Measurements from ENCODE around the gene ELFN1.

GRCh38 chr7:1700086-1700485, 30.0 kb downstream of the ELFN1 start:
- TF ChIP-seq CTCF (IDR thresholded peaks at IDR 0.05 in 2 of 3, conservative IDR thresholded peaks at IDR 0.05 in 1 of 3; ENCODE audit: control insufficient read depth in 2 of 3, extremely low read depth in 1 of 3, insufficient read depth in 1 of 3, low read depth in 3 of 3, low read length in 3 of 3) (no peak), SMAD1 (IDR thresholded peaks at IDR 0.05; ENCODE audit: low read depth, partially characterized antibody) (no peak), PKNOX1 (IDR thresholded peaks at IDR 0.05) (no peak), USF2 (IDR thresholded peaks at IDR 0.05; ENCODE audit: borderline replicate concordance, low read depth, low read length) (no peak), FOS (IDR thresholded peaks at IDR 0.05; ENCODE audit: borderline replicate concordance, extremely low read depth, insufficient read length) (no peak), MAX (IDR thresholded peaks at IDR 0.05; ENCODE audit: low read depth, low read length) (no peak), PRDM15 (CRISPR knock-in tag; IDR thresholded peaks at IDR 0.05) (no peak), TAF1 (IDR thresholded peaks at IDR 0.05; ENCODE audit: borderline replicate concordance, low read depth, low read length) (no peak), JUNB (IDR thresholded peaks at IDR 0.05) (no peak), EZH2 (IDR thresholded peaks at IDR 0.05; ENCODE audit: borderline replicate concordance, control insufficient read depth, low read depth, low read length) (no peak), GABPA (IDR thresholded peaks at IDR 0.05; ENCODE audit: low read depth) (no peak), RAD21 (IDR thresholded peaks at IDR 0.05; ENCODE audit: insufficient read depth, low read depth, low read length) (no peak), FOXM1 (IDR thresholded peaks at IDR 0.05; ENCODE audit: low read depth, low read length) (no peak)

Data from GM12878 (cell line).